HG03135 (cell line): ENCODE measurements around the gene CCDC92.

Source experiments
- ATAC-seq: cut with Tn5 transposase; IDR thresholded peaks from one replicate; pipeline ENCODE4 v1.9.1; 2021; ENCODE audit warnings: mild to moderate bottlenecking, moderate library complexity; ENCODE audit not compliant: unreplicated experiment

The CCDC92 gene

DNA sequence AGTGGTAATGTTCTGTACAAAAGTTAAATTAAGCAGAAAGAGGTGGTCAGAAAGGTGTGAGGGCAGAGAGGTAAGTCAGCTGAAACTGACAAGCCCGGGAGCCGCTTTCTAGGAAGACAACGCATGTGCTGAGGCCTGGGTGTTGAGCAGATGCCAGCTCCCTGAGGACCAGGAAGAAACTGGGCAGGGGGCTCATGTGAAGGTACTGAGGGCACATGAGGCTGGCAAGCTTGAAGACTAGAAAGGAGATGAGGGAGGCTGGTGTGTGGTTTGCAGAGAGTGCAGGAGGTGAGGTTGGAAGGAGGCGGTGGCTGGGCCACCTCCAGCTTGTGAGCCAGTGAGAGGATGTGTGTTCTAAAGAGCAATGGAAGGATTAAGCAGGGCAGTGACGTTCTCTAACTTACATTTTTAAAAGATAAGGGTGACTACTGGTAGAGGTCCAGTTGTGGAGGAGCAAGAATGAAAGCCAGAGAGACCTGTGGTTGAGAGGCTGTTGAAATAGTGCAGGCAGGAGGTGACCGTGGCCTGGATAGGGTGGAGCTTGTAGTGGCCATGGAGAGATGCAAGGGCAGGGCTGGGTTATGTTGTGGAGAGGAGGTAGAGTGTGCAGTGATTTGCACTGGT lies 29.5 kb upstream of the CCDC92 start:
- ATAC-seq = no peak

DNA sequence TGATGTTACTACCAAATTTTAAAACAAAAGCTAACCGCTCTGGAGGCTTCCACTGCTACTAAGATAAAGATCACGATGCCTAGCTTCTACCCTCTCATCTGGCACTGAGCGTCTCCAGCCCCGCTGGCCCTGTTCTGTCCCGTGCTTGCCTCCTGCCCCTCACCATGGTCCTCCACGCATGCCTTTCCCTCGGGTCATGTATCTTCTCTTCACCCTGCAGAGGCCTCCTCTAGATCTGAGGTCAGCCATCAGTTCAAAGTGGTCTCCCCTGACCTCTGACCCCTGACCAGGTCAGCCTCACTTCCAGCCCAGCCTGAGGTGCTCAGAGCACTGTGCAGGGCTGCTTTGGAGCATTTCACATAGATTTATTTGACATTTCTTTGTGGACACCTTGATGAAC lies 28.7 kb upstream of the CCDC92 start:
- ATAC-seq = no peak

DNA sequence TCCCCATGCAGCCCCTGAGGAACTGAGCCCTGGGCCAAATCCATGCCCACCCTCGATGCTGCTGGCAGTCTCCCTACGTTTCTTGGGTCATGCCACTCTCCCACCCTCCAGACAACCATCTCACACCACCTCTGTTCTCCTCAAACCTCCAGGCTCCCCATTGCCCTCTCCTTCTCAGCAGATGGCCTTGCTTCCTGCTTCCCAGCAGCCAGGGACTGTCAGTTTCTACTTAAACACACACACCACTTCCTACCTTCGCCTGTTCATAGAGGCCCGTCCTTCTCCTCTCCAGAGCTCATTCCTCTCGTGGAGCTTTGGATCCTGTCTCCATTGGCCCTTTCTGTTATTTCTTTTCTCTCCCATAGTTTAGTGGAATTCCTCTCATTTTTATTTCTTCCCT lies 27.5 kb upstream of the CCDC92 start:
- ATAC-seq = no peak

DNA sequence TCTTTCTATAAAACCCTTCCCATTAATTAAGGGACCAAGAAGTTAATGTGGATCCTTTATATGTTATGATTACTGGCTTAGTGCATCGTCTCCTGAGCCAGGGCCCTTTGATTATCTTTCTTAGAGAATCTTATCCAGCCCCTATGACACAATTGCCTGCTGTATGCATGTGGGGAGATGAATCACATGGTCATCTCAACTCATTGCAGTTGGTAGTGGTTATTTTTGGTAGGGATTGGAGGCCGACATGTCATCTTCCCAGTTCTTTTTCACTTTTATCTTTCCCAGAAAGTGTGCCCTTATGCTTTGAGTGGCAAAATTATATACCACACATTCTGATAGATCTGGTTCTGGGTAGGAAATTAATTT lies 26.3 kb upstream of the CCDC92 start:
- no peak for ATAC-seq

DNA sequence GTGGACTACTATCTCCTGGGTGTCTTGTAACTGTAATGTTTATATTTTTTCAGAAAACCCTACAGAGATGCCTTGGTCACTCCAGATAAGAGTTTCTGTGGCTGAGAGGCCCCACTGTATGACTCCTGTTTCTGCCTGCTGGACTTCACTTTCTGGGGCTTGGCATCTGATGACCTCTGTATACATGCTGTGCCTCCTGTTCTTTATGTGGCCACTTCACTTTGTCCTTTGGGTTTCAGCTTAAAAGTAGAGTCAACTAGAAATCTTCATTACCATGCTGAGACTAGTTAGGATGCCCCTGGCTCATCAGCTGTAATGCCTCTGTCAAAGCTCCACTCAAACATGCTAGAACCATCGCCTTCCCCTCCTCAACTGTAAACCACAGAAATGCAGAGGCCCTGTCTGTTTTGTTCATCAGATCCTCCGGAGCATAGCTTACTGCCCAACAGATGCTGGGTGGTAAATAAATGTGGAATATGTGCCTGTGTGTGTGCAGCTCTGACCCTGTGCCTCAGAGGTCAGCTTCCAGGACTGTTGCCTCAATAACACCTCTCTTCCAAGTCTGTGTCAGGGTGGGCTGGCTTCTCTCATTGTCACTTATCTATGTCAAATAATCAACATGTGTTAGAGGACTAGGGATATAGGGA lies 25.8 kb upstream of the CCDC92 start:
- ATAC-seq = no peak

DNA sequence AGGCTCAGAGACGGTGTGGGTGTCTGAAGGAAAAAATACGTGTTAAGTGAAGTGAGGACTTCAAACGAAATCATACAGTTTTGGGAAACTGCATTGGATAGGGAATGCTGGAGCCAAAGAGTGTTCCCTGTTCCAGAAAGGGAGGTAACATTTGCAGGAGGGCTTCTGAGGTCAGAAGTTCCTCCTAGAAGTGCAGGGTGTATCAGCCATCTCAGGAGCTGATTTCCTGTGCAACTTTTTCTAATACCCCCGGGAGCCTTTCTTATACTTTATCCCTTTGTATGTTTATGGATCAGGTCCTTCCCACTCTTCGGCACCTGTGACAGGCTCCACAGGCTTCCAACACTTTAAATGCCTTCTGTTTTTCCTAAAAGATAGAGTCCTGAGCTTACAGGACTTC lies 25.3 kb upstream of the CCDC92 start:
- no peak for ATAC-seq

DNA sequence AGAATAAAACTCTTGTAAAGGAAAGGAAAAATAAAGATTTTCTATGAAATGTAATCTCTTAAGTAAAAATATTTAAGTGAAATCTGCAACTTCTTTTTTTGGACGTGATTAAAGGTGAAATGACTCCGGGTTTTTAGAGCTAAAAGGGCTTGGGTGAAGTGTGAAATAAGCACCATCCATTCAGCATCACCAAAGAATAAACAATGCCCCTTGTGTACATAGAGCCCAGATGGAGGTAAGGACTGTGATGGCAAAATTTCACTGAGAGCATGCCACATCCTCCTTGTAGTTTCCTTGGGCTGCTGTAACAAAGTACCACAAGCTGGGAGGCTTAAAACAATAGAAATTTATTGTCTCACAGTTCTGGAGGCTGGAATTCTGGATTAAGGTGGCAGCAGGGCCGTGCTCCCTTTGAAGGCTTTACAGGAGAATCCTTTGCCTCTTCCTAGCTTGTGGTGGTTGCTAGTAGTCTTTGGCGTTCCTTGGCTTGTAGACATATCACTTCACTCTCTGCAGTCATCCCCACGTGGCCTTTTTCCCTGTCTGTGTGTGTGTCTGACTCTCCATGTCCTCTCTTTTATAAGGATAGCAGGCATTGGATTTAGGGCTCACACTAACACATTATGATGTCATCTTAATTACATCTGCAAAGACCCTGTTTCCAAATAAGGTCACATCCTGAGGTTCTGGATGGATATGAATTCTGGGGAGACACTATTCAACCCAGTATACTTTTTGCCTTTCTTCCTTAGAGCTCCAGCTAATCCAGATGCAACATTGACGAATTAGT lies 24.6 kb upstream of the CCDC92 start:
- no peak for ATAC-seq

DNA sequence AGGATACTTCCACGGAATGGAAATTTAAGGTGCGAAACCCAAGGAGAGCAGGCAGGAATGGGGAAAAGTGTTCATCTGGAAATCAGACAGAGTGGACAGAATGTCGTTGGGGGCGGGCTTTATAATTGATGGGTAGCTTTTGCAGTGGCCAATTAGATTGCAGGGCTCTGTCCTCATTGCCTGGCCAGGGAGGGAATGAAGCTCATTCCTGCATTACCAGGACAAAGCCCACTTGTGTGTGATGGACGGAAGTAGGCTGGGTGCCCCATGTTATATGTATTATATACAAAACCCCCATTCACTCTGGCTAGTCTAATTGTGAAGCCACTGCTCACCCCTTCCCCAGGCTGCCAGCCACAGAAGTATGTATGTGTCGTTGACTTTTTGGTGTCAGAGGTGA lies 23.9 kb upstream of the CCDC92 start:
- ATAC-seq = no peak

DNA sequence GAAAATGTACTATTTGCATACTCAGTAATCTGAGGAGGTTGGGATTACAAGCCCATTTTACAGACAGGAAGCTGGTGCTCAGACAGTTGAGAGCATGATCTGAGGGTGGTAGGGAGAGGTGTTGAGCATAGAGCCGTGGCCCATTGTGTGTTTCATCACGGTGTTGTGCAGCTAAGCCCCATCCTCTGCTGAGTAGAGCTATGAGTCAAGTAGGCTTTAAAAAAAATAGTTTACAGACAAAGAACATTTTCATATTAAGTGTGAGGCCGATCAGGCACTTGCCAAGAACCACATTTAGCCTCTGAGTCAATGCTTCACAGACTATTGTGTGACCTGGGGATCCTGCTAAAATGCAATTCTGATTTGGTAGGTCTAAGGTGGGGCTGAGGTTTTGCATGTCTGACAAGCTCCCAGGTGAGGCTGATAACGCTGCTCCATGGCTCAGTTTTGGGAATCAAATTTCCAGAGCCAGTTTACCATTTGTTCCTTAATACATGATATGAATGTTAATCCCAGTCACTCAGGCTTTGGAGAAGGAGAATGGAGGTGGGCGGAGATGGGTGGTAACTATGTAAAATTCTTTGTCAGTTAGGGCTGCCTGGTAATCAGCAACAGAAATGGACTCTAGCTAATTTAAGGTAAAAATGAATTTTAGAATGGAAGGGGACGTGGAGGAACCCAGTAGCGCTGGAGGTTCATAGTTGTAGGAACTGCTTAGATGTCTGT lies 22.6 kb upstream of the CCDC92 start:
- no peak for ATAC-seq

DNA sequence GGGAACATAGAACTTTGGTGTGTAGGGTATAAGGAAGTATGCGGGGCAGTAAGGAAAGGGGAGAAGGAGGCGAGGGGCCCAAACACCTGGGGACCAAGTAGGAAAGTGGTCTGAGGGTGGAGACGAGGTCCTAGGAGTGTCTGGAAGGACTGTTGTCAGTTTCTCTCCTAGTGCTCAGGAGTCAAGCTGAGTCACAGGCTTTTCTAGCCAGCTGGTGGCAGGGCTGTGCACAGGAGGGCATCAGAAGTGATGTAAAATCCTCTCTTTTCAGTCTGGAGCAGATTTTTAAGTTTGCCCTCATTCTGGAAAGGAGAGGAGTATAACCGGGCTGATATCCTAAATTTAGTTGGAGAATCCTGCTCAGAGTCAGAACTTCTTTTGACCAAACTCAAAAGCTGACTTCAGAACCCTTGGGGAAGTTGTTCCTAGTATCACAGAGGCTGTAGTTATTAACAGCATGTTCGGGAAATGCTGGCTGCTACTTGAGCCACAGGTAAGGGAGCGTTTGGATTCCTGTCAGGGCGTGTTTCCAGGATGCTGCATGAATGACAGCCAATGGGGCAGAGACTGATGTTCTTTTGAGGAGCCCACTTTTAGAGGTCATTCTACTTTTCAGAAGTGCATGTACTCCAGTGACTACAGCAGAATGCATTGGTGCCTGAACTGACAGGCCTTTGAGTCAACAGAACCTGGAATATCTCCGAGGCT lies 19.6 kb upstream of the CCDC92 start:
- no peak for ATAC-seq

DNA sequence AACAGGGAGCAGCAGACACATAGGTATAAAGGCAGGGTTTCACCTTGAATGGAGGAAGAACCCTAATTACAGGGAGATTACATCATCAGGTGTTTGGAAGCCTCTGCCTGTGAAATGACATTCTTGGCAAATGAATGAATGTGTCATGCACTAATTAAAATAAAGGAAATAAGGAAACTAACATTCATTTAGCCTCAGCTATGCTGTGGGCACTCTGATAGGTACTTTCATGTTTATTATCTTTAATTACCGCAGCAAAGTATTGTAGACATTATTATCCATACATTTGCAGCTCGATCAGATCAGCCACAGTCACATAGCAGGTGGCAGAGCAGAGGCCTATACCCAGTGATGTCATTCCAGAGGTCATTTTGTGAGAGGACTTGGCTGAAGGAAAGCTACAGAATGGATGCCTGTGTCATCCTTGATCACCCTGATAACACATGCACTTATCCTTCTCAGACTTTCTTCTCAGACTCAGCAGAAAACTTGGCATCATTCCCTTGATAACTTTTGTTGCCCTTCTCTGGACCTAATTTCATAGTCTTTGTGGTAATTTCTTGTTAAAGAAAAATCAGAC lies 18.8 kb upstream of the CCDC92 start:
- no peak for ATAC-seq

DNA sequence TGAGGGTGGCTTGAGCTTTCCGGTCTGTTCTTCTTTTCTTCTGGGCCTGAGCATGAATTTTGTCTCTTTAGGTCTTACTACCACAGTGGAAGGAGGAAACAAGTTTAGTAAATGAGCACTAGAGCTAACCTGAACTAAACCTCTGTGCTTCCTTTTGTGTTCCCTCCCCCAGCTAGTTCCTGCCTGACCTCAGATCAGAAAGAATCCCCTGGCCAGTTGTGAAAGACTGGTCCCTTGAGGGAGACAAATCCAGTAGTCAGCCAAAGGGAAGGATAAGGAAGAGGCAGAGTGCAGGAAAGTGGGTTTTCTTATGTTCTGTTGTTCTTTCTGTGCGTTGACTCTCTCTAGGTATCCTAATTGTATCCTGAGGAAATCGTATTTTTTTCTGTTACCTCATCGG lies 17.9 kb upstream of the CCDC92 start:
- no peak for ATAC-seq

DNA sequence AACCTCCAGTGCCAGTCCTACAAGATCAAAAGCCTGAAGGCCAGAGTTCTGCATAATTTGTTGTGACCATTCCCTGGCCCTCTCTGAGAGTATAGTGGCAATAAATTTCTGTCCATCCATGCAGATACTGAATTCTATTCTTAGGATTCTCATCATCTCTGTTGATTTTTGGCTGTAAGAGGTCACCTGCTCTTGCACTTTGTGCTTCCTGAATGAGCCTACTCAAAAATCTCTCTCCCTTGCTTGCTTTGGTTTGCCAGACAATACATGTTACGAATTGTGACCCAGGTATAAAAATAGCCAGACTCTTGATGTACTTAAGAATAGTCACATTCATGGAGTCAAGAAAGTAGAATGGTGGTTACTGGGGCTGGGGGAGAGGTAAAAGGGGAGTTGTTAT lies 17.1 kb upstream of the CCDC92 start:
- ATAC-seq = no peak

DNA sequence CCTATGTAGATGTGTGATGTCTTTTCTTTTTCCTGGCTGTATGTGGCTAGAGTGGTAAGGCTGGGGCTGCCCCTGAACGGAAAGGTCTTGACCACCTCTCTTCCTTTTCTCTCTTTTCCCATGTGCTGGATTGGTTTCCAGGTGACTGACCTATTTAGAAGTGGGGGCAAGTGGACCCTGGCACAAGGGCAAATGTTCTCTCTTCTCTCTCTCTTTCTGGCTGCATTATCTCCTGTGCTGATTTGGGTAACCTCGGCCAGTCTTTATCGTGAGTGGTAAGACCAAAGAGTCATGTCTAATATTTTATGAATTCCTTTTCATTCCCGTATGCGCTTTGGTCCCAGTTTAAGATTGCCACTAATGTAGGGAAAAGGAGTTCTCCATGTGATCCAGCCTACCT lies 16.5 kb upstream of the CCDC92 start:
- ATAC-seq = no peak

DNA sequence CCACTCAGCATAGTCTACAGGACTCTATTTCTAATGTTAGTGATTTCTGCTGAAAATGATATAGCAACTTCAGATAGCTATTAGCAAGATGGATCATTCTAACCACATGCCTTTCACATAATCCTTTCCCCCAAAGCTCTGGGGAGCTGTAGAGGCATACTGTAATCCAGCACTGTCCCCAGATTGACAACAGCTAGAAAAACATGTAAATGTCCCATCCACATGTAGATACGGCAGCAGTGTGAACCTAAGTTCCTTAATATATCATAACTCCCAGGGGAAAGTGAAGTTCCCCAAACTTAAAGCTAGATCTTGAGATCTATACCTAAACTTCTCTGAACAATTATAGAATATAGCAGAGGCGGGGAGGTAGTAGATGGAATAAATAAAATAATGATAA lies 14.4 kb upstream of the CCDC92 start:
- ATAC-seq = no peak

DNA sequence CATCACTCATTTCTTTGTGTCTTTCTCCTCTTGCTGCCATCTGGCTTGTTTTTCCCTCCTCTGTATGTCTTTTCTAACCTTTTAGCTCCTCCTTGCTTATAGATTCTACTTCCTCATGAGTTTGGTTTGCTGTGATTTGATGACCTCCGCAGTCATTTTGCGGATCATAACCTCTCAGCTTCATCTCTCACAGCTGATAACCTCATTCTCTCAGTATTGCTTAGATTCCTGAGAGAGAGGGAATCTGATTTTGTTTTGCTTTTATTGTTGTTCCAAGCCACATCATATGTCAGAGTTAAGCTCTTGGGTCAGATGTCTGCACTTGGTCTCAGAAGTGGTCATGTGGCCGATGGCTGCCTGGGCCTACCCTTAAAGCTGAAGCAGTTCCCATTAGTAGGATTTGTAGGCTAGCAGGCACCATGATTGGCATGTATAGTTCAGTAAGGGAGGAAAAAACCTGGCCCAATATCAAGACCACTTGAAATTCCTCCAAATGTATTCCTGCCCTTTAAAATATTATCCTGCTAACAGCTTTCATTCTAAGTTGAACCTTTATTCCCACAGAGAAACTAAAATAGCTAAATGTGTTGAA lies 13.8 kb upstream of the CCDC92 start:
- no peak for ATAC-seq

DNA sequence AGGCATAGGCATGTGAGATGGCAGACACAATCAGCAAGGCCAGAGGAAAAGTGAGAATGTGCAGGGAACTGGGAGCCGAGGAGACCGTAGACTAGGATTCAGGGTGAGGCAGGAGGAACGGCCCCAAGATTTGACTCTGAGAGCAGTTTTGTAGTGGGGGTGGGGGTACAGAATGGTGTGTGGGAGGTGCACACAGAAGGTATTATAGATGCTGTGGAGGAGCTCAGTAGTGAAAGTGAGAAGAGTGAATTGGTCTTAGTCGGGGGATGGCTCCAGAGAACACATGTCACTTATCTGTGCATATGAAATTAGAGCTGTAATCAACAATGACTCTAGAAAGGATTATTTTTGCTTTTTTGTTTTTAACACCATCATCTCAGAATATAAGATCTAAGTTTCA lies 12.3 kb upstream of the CCDC92 start:
- no peak for ATAC-seq

DNA sequence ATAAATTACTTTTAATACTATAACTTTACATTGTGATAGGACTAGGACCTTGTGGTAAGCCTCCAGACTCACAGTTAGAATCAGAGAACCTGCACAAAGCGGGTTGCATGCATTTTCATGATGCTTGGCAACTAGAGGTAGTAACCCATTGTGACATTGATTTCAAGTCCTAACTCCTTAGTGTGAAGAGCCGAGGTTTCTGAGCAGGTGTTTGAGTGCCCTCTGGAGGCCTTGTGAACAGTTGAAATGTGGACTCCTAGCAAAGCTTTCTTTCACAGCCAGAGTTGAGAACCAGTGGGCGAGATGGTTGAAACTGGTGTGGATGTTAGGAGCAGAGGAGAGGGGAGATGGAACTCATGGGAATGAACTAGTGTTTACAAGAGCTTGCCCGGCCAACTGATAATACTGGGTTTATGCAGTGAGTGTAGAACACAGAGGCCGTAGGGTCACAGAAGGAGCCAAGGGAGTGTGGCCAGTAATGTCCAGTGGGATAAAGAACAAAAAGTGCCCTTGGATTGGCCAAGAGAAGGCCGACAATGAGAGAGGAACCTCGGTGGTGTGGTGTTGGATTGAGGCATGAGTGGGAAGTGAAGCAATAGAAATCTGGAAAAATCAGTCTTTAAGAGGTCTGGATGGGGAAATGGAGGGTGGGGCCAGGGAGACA lies 11.3 kb upstream of the CCDC92 start:
- no peak for ATAC-seq

DNA sequence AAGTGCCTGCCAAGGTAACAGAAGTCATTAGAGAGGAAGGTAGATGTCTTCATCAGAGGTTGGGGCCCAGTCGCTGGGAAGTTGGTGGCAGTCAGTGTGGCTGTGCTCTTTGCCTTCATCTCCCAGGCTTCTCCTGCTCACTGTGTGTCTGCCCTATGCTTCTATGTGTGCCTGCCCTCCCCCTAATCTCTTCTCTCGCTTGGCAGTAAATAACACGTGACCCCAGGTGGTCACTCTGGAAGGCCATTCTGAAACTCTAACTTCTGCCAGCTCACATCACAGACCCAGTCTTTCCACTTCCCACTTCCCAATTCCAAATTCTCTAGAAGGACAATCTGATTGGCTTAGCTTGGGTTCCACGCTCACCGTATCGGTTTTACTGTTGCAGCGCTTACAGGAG lies 9.6 kb upstream of the CCDC92 start:
- no peak for ATAC-seq

DNA sequence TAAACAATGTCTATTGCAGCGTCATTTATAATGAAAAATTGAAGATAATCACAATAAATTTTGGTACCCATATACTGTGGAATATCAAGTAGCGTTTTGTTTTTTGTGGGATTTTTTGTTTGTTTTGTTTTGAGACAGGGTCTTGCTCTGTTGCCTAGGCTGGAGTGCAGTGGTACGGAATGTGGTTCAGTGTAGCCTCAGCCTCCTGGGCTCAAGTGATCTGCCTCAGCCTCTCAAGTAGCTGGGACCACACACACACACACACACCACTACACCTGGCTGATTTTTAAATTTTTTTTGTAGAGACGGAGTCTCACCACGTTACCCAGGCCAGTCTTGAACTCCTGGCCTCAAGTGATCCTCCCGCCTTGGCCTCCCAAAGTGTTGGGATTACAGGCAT lies 6.9 kb upstream of the CCDC92 start:
- ATAC-seq = no peak
